Mesodermal cell (in vitro differentiated cells): ENCODE data around the gene EGR4.

ENCODE experiments used
- H3K27ac ChIP-seq: 2 replicates; pipeline ENCODE4 v1.7.0; 2013; ENCODE audit warnings: mild to moderate bottlenecking, low read depth, low read length, moderate library complexity; ENCODE audit not compliant: severe bottlenecking
- H3K36me3 ChIP-seq: 2 replicates; pipeline ENCODE4 v1.7.1; 2013; ENCODE audit warnings: mild to moderate bottlenecking, low read length, moderate library complexity; ENCODE audit not compliant: control insufficient read depth, insufficient read depth
- H3K4me1 ChIP-seq: one replicate; pipeline ENCODE4 v1.7.1; 2013; ENCODE audit warnings: mild to moderate bottlenecking, low read length; ENCODE audit not compliant: insufficient read depth, control insufficient read depth, poor library complexity, severe bottlenecking
- H3K4me3 ChIP-seq: 2 replicates; pipeline ENCODE4 v1.7.0; 2013; ENCODE audit warnings: low read length, control low read depth, mild to moderate bottlenecking; ENCODE audit not compliant: insufficient read depth, poor library complexity, severe bottlenecking; ENCODE audit errors: extremely low read depth
- H3K9me3 ChIP-seq: 2 replicates; pipeline ENCODE4 v1.7.1; 2013; ENCODE audit warnings: mild to moderate bottlenecking, low read length, moderate library complexity; ENCODE audit not compliant: control insufficient read depth
- WGBS, 2 experiments: methylation state at CpG; one replicate each; pipeline ENCODE4 v1.1.5; 2013; ENCODE audit warnings: missing lambda C conversion rate in 2 of 2; ENCODE audit not compliant: insufficient coverage in 2 of 2; 5-methylcytosine and 5-hydroxymethylcytosine counted together

EGR4 gene

GRCh38 chr2:73244580-73244979 is 48.8 kb downstream of the EGR4 start:
- no peak overlapping the region for H3K27ac ChIP-seq
- no peaks in the 10 kb centered on the region for H3K9me3 ChIP-seq
- peaks cover 95% of the 10 kb centered on the region for H3K36me3 ChIP-seq
- WGBS, 2 experiments, result 83 to 95% methylated on average over 2 to 3 of the region's 3 CpGs
- H3K4me3 ChIP-seq, result no peak overlapping the region
- H3K4me1 ChIP-seq, result peaks cover 3% of the 10 kb centered on the region

DNA sequence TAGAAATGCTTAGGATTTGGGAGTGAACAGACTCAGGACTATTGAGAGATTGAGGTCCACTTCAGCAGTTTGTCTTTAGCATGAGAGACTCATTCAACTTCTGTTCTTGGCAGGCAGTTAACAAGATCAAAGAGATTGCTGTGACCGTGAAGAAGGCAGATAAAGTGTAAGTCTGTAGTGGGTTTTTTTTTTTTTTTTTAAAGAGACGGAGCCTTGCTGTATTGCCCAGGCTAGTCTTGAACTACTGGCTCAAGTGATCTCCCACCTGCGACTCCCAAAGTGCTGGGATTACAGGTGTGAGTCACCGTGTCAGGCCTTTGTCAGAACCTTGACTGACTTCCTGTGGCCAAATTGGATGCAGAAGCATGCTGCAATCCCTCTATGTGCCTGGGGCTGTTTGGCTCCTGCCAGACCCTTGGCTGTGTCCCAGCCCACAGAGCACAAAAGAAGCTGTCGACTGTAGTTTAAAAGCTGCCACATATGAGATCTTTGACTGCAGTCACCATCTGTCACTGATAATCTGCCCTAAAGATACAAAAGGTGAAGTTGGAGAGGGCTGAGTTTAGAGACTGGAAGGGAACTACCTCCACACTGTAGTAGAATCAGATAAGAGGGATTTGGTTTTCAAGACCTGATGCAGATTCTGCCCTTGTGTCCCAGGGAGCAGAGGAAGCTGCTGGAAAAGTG is 49.3 kb downstream of the EGR4 start:
- H3K9me3 ChIP-seq, result no peaks in the 10 kb centered on the region
- no peak overlapping the region for H3K4me3 ChIP-seq
- WGBS, 2 experiments, result 78 to 80% methylated on average over 4 of the region's 5 CpGs
- peaks cover 4% of the 10 kb centered on the region for H3K4me1 ChIP-seq
- H3K36me3 ChIP-seq, result peaks cover 95% of the 10 kb centered on the region
- H3K27ac ChIP-seq, result no peak overlapping the region
